ENCODE results near the gene MAGI2.
A peak's percentile ranks its signal among the peaks of the same experiment; 100 is the strongest.

Gene MAGI2

GRCh38 chr7:78081888-78082287, 1371.6 kb downstream of the MAGI2 start:
- DNase-seq (ENCODE audit: low spot score): no peak

GRCh38 chr7:78081344-78081743, 1372.1 kb downstream of the MAGI2 start:
- no peak for DNase-seq (ENCODE audit: low spot score)

GRCh38 chr7:78080811-78081210, 1372.7 kb downstream of the MAGI2 start:
- DNase-seq (ENCODE audit: low spot score): no peak

- DNase-seq (ENCODE audit: low spot score): no peak
Observed at GRCh38 chr7:78080241-78080640, 1373.2 kb downstream of the MAGI2 start.

- DNase-seq (ENCODE audit: low spot score): no peak
Observed at GRCh38 chr7:78074713-78075112, 1378.8 kb downstream of the MAGI2 start.

GRCh38 chr7:78073609-78074382, 1379.7 kb downstream of the MAGI2 start:
- DNase-seq (ENCODE audit: low spot score): no peak

- DNase-seq (ENCODE audit: low spot score): no peak
Observed at GRCh38 chr7:78072201-78072590, 1381.3 kb downstream of the MAGI2 start.

GRCh38 chr7:78071491-78072200, 1381.8 kb downstream of the MAGI2 start:
- DNase-seq (ENCODE audit: low spot score): no peak

- DNase-seq (ENCODE audit: low spot score): no peak
Observed at GRCh38 chr7:78066599-78066998, 1386.9 kb downstream of the MAGI2 start.

GRCh38 chr7:78063758-78064157, 1389.7 kb downstream of the MAGI2 start:
- no peak for DNase-seq (ENCODE audit: low spot score)

GRCh38 chr7:78062214-78062613, 1391.3 kb downstream of the MAGI2 start:
- no peak for DNase-seq (ENCODE audit: low spot score)

- DNase-seq (ENCODE audit: low spot score): no peak
Observed at GRCh38 chr7:78057571-78057970, 1395.9 kb downstream of the MAGI2 start.

- DNase-seq (ENCODE audit: low spot score): no peak
Observed at GRCh38 chr7:78055599-78055998, 1397.9 kb downstream of the MAGI2 start.

GRCh38 chr7:78055001-78055573, 1398.4 kb downstream of the MAGI2 start:
- no peak for DNase-seq (ENCODE audit: low spot score)

- no peak for DNase-seq (ENCODE audit: low spot score)
Observed at GRCh38 chr7:78052112-78052511, 1401.4 kb downstream of the MAGI2 start.

- no peak for DNase-seq (ENCODE audit: low spot score)
Observed at GRCh38 chr7:78047800-78048199, 1405.7 kb downstream of the MAGI2 start.

GRCh38 chr7:78043159-78043558, 1410.3 kb downstream of the MAGI2 start:
- no peak for DNase-seq (ENCODE audit: low spot score)

- no peak for DNase-seq (ENCODE audit: low spot score)
Observed at GRCh38 chr7:78041423-78041822, 1412.0 kb downstream of the MAGI2 start.

- peak; percentile 55 for DNase-seq (ENCODE audit: low spot score)
Observed at GRCh38 chr7:78039790-78040776, 1413.4 kb downstream of the MAGI2 start.

- DNase-seq (ENCODE audit: low spot score): no peak
Observed at GRCh38 chr7:78038465-78039080, 1414.9 kb downstream of the MAGI2 start.

- no peak for DNase-seq (ENCODE audit: low spot score)
Observed at GRCh38 chr7:78037603-78038002, 1415.9 kb downstream of the MAGI2 start.

GRCh38 chr7:78033410-78033809, 1420.1 kb downstream of the MAGI2 start:
- DNase-seq (ENCODE audit: low spot score): no peak

All from activated CD4-positive, alpha-beta T cell treated with anti-CD3 and anti-CD28 coated beads, Interleukin-2, Interleukin-4, amounts not matched to agents 100 ng/mL and 50 ng/mL, durations not matched to agents 16 hours and 8 hours (primary cell).